Measurements from ENCODE around the gene CLDN20. TPM values are rescaled to one million over a fixed set of nuclear protein-coding genes. Genes with fewer than 3 reads are reported as not detected.

Gene CLDN20
- total RNA-seq, 1 donor from 2014 or later: not detected

DNA sequence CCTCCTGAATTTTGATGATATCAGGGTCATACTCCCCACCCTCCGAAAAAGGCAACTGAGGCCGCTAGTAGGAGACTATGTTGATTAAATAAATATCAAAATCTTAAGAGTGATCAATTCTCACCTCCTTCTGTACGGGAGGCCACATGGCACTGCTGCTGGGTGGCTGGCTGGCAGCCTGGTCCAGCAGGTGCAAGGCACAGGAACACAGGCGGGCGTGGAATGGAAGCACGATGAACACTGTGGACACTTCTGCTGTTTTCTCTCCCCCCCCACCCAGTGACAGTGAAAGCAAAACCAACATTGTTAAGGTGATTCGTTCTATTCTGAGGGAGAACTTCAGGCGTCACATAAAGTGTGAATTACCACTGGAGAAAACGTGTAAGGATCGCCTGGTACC is 9.7 kb upstream of the CLDN20 start:
- DNase-seq (ENCODE audit: extremely low spot score in 2 of 2): no peak
- Histone ChIP-seq H3K27me3 (no peaks in the 10 kb centered on the region), H3K4me3 (no peak overlapping the region), H3K4me1 (no peaks in the 10 kb centered on the region), H3K9me3 (no peaks in the 10 kb centered on the region), H3K27ac (no peak overlapping the region), H3K36me3 (peaks cover 0 to 31% of the 10 kb centered on the region in 2 donors)
- TF ChIP-seq CTCF (IDR thresholded peaks at IDR 0.05) (no peak), POLR2AphosphoS5 (IDR thresholded peaks at IDR 0.05; ENCODE audit: insufficient read depth in 1 of 2, low read depth in 1 of 2) (no peak), POLR2A (IDR thresholded peaks at IDR 0.05) (no peak)
- intact Hi-C loops (cut with DNase I): no loop called here

- Histone ChIP-seq H3K9me3 (no peaks in the 10 kb centered on the region), H3K4me3 (no peak overlapping the region), H3K27ac (no peak overlapping the region), H3K4me1 (no peaks in the 10 kb centered on the region), H3K36me3 (peaks cover 0 to 40% of the 10 kb centered on the region in 2 donors), H3K27me3 (no peaks in the 10 kb centered on the region)
- intact Hi-C loops (cut with DNase I): no loop called here
- DNase-seq (ENCODE audit: extremely low spot score in 2 of 2): no peak
- TF ChIP-seq CTCF (IDR thresholded peaks at IDR 0.05): no peak
- no peak for TF ChIP-seq POLR2A (IDR thresholded peaks at IDR 0.05)
- TF ChIP-seq POLR2AphosphoS5 (IDR thresholded peaks at IDR 0.05; ENCODE audit: insufficient read depth in 1 of 2, low read depth in 1 of 2): no peak
Observed at GRCh38 chr6:155256122-155256795, 7.6 kb upstream of the CLDN20 start.

GRCh38 chr6:155257796-155258195 is 6.0 kb upstream of the CLDN20 start:
- H3K4me1 ChIP-seq: no peaks in the 10 kb centered on the region
- no peak overlapping the region for H3K27ac ChIP-seq
- intact Hi-C loops (cut with DNase I): no loop called here
- no peak for DNase-seq (ENCODE audit: extremely low spot score in 2 of 2)
- no peaks in the 10 kb centered on the region for H3K9me3 ChIP-seq
- H3K27me3 ChIP-seq: no peaks in the 10 kb centered on the region
- no peak for TF ChIP-seq POLR2A (IDR thresholded peaks at IDR 0.05)
- no peak for TF ChIP-seq CTCF (IDR thresholded peaks at IDR 0.05)
- no peak for TF ChIP-seq POLR2AphosphoS5 (IDR thresholded peaks at IDR 0.05; ENCODE audit: insufficient read depth in 1 of 2, low read depth in 1 of 2)
- H3K36me3 ChIP-seq: peaks cover 0 to 40% of the 10 kb centered on the region in 2 donors
- no peak overlapping the region for H3K4me3 ChIP-seq

GRCh38 chr6:155259204-155259603 is 4.6 kb upstream of the CLDN20 start:
- DNase-seq (ENCODE audit: extremely low spot score in 2 of 2): no peak
- H3K4me3 ChIP-seq: no peak overlapping the region
- no peaks in the 10 kb centered on the region for H3K27me3 ChIP-seq
- no peak for TF ChIP-seq CTCF (IDR thresholded peaks at IDR 0.05)
- no peak for TF ChIP-seq POLR2AphosphoS5 (IDR thresholded peaks at IDR 0.05; ENCODE audit: insufficient read depth in 1 of 2, low read depth in 1 of 2)
- no peak for TF ChIP-seq POLR2A (IDR thresholded peaks at IDR 0.05)
- H3K36me3 ChIP-seq: peaks cover 0 to 38% of the 10 kb centered on the region in 2 donors
- intact Hi-C loops (cut with DNase I): no loop called here
- H3K9me3 ChIP-seq: no peaks in the 10 kb centered on the region
- no peak overlapping the region for H3K27ac ChIP-seq
- peaks cover under 1% of the 10 kb centered on the region for H3K4me1 ChIP-seq

- TF ChIP-seq POLR2A (IDR thresholded peaks at IDR 0.05) (no peak), POLR2AphosphoS5 (IDR thresholded peaks at IDR 0.05; ENCODE audit: insufficient read depth in 1 of 2, low read depth in 1 of 2) (no peak), CTCF (IDR thresholded peaks at IDR 0.05) (no peak)
- peaks cover 7% of the 10 kb centered on the region for H3K4me1 ChIP-seq
- H3K4me3 ChIP-seq: no peak overlapping the region
- DNase-seq (ENCODE audit: extremely low spot score in 2 of 2): no peak
- H3K27ac ChIP-seq: no peak overlapping the region
- peaks cover 0 to 32% of the 10 kb centered on the region in 2 donors for H3K36me3 ChIP-seq
- no peaks in the 10 kb centered on the region for H3K27me3 ChIP-seq
- intact Hi-C loops (cut with DNase I): no loop called here
- H3K9me3 ChIP-seq: no peaks in the 10 kb centered on the region
Observed at GRCh38 chr6:155259897-155260296, 3.9 kb upstream of the CLDN20 start.
